Left ventricle myocardium superior (tissue), 1 donor: ENCODE data around the gene MSTO1. TPM values are rescaled to one million over a fixed set of nuclear protein-coding genes. Genes with fewer than 3 reads are reported as not detected.
"Not testable (repeated sequence)": the region's sequence is repeated elsewhere in the genome, so short reads cannot be mapped to it uniquely, and the experiment has no call there.

ENCODE experiments used
- ATAC-seq: fragments of 200-7000 bp; cut with Tn5 transposase; one replicate; pipeline ENCODE4 v1.9.1; 2020; ENCODE audit warnings: mild to moderate bottlenecking, moderate library complexity
- DNase-seq: peaks from one replicate; pipeline ENCODE4 v3.0.0-alpha.2; 2020
- intact Hi-C: fragments of 100-400 bp; cut with micrococcal nuclease; formaldehyde crosslinking; loops from one replicate; pipeline ENCODE4 v1.11.0; 2022
- long read RNA-seq: library from polyadenylated mRNA; unstranded; transcript quantifications from one replicate; pipeline ENCODE4 v2.0.0, GENCODE V29; 2021
- total RNA-seq: library from RNA; stranded (reverse); fragmentation: NEBNext Ultra II Directional; extraction: Animal tissue kit (Norgen Biotek cat#: 25700); gene quantifications from one replicate; pipeline ENCODE4 v1.2.1, GENCODE V29; 2021
- donor health status: DM: no; HTN: yes; CAD: no; lungs with severe emphysema.

Gene MSTO1
- 9.4 TPM for total RNA-seq
- long read RNA-seq, partial matches to known transcripts = 1 of 6 reads
- long read RNA-seq, other reads (novel, unspliced or antisense) = 3 of 6 reads

- peak; percentile 97 for DNase-seq
- intact Hi-C loops = no loop called here
- ATAC-seq = peak; percentile 99
These were observed at the start of gene MSTO1 for GRCh38 chr1:155609515-155610256. MSTO1 (plus strand) TSS chr1:155610218; CDS start chr1:155610249, 31 bp downstream.

- DNase-seq (peak; percentile 66), ATAC-seq (peak; percentile 53)
- intact Hi-C loops = not testable (repeated sequence)
These were observed 48.0 kb upstream of the MSTO1 start for GRCh38 chr1:155561779-155562580.

- intact Hi-C loops = no loop called here
- DNase-seq (peak; percentile 95), ATAC-seq (peak; percentile 93)
These were observed 47.2 kb upstream of the MSTO1 start, which contains the start of gene ASH1L for GRCh38 chr1:155562581-155563376. ASH1L (minus strand) TSS chr1:155562803; CDS start chr1:155521519, 41,284 bp downstream.

- intact Hi-C loops, DNase-seq, ATAC-seq: not testable (repeated sequence)
These were observed 46.5 kb upstream of the MSTO1 start for GRCh38 chr1:155563377-155564022.

GRCh38 chr1:155569988-155570592, 39.9 kb upstream of the MSTO1 start:
- no peak for ATAC-seq
- intact Hi-C loops = no loop called here
- DNase-seq = no peak

DNA sequence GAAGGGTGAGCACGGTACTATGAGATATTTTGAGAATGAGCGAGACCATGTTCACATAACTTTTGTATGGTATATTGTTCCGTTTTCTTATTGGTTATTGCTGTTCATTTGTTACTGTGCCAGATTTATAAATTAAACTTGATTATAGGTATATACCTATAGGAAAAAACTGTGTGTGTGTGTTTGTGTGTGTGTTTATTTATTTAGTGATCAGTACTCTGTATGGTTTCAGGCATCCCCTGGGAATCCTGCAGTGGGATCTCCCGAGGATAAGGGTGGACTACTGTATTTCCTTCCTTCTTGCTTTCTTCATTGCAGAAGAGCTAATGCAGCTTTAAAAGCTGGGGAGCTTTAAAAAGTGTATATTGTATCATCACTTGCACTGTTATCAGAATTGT, 39.4 kb upstream of the MSTO1 start:
- no peak for ATAC-seq
- intact Hi-C loops = no loop called here
- no peak for DNase-seq

GRCh38 chr1:155574077-155574476, 35.9 kb upstream of the MSTO1 start:
- ATAC-seq (no peak), DNase-seq (no peak)
- intact Hi-C loops = no loop called here

DNA sequence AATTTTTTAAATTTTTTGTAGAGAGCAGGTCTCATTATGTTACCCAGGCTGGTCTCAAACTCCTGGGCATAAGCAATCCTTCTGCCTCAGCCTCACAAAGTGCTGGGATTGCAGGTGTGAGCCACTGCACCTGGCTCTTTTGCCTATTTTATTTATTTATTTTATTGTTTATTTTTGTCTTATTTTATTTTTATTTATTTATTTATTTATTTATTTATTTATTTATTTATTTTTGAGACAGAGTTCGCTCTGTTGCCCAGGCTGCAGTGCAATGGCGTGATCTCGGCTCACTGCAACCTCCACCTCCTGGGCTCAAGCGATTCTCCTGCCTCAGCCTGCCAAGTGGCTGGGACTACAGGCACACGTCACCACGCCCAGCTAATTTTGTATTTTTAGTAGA, 34.4 kb upstream of the MSTO1 start:
- DNase-seq, ATAC-seq, intact Hi-C loops: not testable (repeated sequence)

DNA sequence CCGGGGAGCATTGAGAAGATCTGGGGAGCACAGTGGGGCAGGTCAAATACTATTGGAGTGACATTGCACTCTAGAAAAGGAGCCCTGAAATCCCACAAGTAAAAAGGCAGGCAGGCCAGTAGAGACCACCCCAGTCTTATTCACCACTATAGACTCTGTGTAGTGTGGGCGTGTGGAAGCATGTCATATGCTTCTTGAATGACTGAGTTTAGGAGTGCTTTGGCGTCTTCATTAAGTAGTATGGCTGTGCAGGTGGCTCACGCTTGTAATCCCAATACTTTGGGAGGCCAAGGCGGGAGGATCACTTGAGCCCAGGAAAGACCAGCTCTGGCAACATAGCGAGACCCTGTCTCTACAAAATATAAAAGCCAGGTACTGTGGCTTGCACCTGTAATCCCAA, 26.2 kb upstream of the MSTO1 start:
- DNase-seq, ATAC-seq, intact Hi-C loops: not testable (repeated sequence)

- ATAC-seq, DNase-seq, intact Hi-C loops: not testable (repeated sequence)
These were observed 20.7 kb upstream of the MSTO1 start for GRCh38 chr1:155589282-155589681.

- DNase-seq, ATAC-seq, intact Hi-C loops: not testable (repeated sequence)
These were observed 19.3 kb upstream of the MSTO1 start for GRCh38 chr1:155590516-155591247.

DNA sequence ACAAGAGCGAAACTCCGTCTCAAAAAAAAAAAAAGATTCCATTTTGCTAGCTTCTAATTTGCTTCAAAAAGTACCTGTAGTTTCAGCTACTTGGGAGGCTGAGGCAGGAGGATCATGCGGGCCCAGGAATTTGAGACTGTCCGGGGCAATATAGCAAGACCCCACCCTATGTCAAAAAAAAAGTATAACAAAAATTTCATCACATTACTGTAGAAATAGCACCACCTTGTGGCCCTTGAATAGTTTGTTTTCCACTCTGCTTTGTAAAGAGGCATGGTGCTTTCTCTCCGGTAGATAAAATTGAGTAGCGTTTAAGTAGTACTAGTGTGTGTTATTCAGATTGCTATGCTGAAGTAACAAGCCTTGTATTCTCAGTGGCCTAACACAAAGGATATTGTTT, 18.2 kb upstream of the MSTO1 start:
- intact Hi-C loops = no loop called here
- peak; percentile 69 for ATAC-seq
- no peak for DNase-seq

GRCh38 chr1:155595877-155596474, 14.0 kb upstream of the MSTO1 start:
- intact Hi-C loops = not testable (repeated sequence)

GRCh38 chr1:155596864-155597263, 13.2 kb upstream of the MSTO1 start:
- intact Hi-C loops = no loop called here
- DNase-seq (no peak), ATAC-seq (no peak)

More at GRCh38 chr1:155595877-155596474, 14.0 kb upstream of the MSTO1 start:
- ATAC-seq, DNase-seq: not testable (repeated sequence)

GRCh38 chr1:155598842-155599331, 11.1 kb upstream of the MSTO1 start:
- ATAC-seq (peak; percentile 50), DNase-seq (peak; percentile 38)
- intact Hi-C loops = no loop called here

- intact Hi-C loops = not testable (repeated sequence)
These were observed 10.0 kb upstream of the MSTO1 start for GRCh38 chr1:155599828-155600572.

More at GRCh38 chr1:155599828-155600572, 10.0 kb upstream of the MSTO1 start:
- ATAC-seq, DNase-seq: not testable (repeated sequence)
